ENCODE data around the gene PRMT5.
A peak's percentile ranks its signal among the peaks of the same experiment; 100 is the strongest.

The PRMT5 gene

DNA sequence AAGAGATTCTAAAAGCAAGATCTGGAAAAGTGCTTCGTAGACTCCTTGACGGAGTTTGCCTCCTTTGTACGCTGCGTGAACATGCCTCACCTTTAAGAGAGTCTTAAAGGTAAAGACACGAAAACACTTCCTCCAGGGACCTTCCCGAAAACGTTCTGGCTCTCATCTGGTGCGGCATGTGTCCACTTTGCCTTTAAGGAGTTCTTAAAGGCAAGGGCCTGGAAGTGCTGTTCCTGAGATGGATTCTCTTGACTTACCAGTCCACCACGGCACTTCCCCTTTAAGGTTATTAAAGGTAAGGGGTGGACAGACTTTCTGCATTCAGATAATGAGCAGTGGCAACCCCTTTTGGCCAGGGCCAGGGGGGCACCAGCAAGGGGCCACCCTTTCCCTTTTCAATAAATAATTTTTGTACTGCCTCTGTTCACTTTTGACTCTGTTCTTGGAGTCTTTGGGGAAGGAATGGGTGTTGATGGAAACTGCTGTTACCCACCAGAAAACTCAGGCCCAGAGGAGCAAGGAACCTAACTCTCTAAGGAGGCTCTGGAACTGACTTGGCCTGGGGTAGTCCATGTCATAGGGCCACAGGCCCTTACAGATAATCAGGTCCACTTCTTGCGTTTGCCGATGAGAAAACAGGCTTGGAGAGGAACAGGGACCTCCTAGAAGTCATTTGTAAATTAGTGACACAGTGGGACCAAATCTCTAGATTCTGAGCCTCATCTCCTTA is 41.8 kb downstream of the PRMT5 start:
- no peak for TF ChIP-seq TCF12 (IDR thresholded peaks at IDR 0.05; ENCODE audit: low read depth)
- TF ChIP-seq, protein P1, sequence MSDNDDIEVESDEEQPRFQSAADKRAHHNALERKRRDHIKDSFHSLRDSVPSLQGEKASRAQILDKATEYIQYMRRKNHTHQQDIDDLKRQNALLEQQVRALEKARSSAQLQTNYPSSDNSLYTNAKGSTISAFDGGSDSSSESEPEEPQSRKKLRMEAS (IDR thresholded peaks at IDR 0.05): peak; percentile 95

- TF ChIP-seq EP300 (IDR thresholded peaks at IDR 0.05; ENCODE audit: borderline replicate concordance): no peak; the same call in 1 of the 2 replicates
- no peak for TF ChIP-seq CREB1 (IDR thresholded peaks at IDR 0.05; ENCODE audit: low read depth)
- no peak for TF ChIP-seq YY1 (IDR thresholded peaks at IDR 0.05; ENCODE audit: low read depth)
- TF ChIP-seq EGR1 (IDR thresholded peaks at IDR 0.05): peak; percentile 16; the same call in 1 of the 2 replicates
- TF ChIP-seq TCF12 (IDR thresholded peaks at IDR 0.05; ENCODE audit: low read depth): peak; percentile 44
- TF ChIP-seq, protein P2, sequence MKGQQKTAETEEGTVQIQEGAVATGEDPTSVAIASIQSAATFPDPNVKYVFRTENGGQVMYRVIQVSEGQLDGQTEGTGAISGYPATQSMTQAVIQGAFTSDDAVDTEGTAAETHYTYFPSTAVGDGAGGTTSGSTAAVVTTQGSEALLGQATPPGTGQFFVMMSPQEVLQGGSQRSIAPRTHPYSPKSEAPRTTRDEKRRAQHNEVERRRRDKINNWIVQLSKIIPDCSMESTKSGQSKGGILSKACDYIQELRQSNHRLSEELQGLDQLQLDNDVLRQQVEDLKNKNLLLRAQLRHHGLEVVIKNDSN (IDR thresholded peaks at IDR 0.05): 0 out of 2 replicates have a peak, but pooled peaks have one; percentile 10
- TF ChIP-seq, protein P1 (IDR thresholded peaks at IDR 0.05): peak; percentile 98
- TF ChIP-seq FOXM1 (IDR thresholded peaks at IDR 0.05; ENCODE audit: borderline replicate concordance, low read depth): 0 out of 2 replicates have a peak, but pooled peaks have one; percentile 33
- TF ChIP-seq TAF1 (IDR thresholded peaks at IDR 0.05; ENCODE audit: low read depth): peak; percentile 75
- TF ChIP-seq ZBTB7A (IDR thresholded peaks at IDR 0.05; ENCODE audit: low read depth): peak; percentile 54; the same call in 1 of the 2 replicates
- no peak for TF ChIP-seq CEBPB (IDR thresholded peaks at IDR 0.05)
These were observed 42.5 kb downstream of the PRMT5 start for GRCh38 chr14:22886500-22887259.

- no peak for TF ChIP-seq FOXM1 (IDR thresholded peaks at IDR 0.05; ENCODE audit: borderline replicate concordance, low read depth)
- TF ChIP-seq CREB1 (IDR thresholded peaks at IDR 0.05; ENCODE audit: low read depth): no peak
- no peak for TF ChIP-seq TCF12 (IDR thresholded peaks at IDR 0.05; ENCODE audit: low read depth)
- TF ChIP-seq ZBTB7A (IDR thresholded peaks at IDR 0.05; ENCODE audit: low read depth): no peak
- TF ChIP-seq EGR1 (IDR thresholded peaks at IDR 0.05): no peak
- TF ChIP-seq YY1 (IDR thresholded peaks at IDR 0.05; ENCODE audit: low read depth): no peak
These were observed 43.2 kb downstream of the PRMT5 start for GRCh38 chr14:22885975-22886374.

GRCh38 chr14:22884738-22885523 is 44.2 kb downstream of the PRMT5 start:
- no peak for TF ChIP-seq CEBPB (IDR thresholded peaks at IDR 0.05)
- no peak for TF ChIP-seq EP300 (IDR thresholded peaks at IDR 0.05; ENCODE audit: borderline replicate concordance)
- TF ChIP-seq TAF1 (IDR thresholded peaks at IDR 0.05; ENCODE audit: low read depth): no peak
- TF ChIP-seq TCF12 (IDR thresholded peaks at IDR 0.05; ENCODE audit: low read depth): no peak
- TF ChIP-seq, protein P2 (IDR thresholded peaks at IDR 0.05): no peak
- TF ChIP-seq EGR1 (IDR thresholded peaks at IDR 0.05): no peak
- TF ChIP-seq TEAD4 (IDR thresholded peaks at IDR 0.05): no peak
- no peak for TF ChIP-seq RAD21 (IDR thresholded peaks at IDR 0.05; ENCODE audit: low read depth)

GRCh38 chr14:22884076-22884737 is 45.0 kb downstream of the PRMT5 start:
- TF ChIP-seq TCF12 (IDR thresholded peaks at IDR 0.05; ENCODE audit: low read depth) (no peak), FOXM1 (IDR thresholded peaks at IDR 0.05; ENCODE audit: borderline replicate concordance, low read depth) (no peak), CREB1 (IDR thresholded peaks at IDR 0.05; ENCODE audit: low read depth) (no peak), RAD21 (IDR thresholded peaks at IDR 0.05; ENCODE audit: low read depth) (no peak), NFIC (IDR thresholded peaks at IDR 0.05) (no peak), EGR1 (IDR thresholded peaks at IDR 0.05) (no peak), REST (IDR thresholded peaks at IDR 0.05; ENCODE audit: low read depth) (no peak), CEBPB (IDR thresholded peaks at IDR 0.05) (no peak), ZBTB7A (IDR thresholded peaks at IDR 0.05; ENCODE audit: low read depth) (no peak), YY1 (IDR thresholded peaks at IDR 0.05; ENCODE audit: low read depth) (no peak), EP300 (IDR thresholded peaks at IDR 0.05; ENCODE audit: borderline replicate concordance) (no peak), TEAD4 (IDR thresholded peaks at IDR 0.05) (no peak), TAF1 (IDR thresholded peaks at IDR 0.05; ENCODE audit: low read depth) (no peak)
- TF ChIP-seq, protein P2 (IDR thresholded peaks at IDR 0.05): no peak
- TF ChIP-seq, protein P1 (IDR thresholded peaks at IDR 0.05): no peak
